ENCODE measurements around the gene SBNO2.

SBNO2 gene

DNA sequence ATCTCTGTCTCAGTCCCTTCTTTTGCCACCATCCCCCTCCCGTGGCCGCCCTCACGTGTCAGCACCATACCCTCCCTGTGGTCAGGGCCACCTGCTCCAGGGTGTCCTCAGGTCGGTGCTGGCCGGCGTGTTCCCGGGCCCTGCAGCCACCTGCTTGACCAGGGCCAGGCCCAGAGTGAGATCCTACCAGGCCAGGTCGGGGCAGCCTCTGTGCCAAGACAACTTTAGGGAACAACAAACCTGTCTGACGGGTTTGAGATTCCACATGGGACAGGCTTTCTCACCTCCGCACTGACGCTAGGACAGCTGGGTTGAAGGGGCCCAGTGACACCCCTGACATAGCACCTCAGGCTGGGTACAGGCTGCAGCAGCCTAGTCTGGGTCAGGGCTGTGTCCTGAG is 7.5 kb upstream of the SBNO2 start:
- no peak for TF ChIP-seq CTCF (IDR thresholded peaks at IDR 0.05; ENCODE audit: extremely low read depth, missing control alignments)

GRCh38 chr19:1177322-1178114 is 3.5 kb upstream of the SBNO2 start:
- DNase-seq (ENCODE audit: low spot score): no peak
- no peak for TF ChIP-seq CTCF (IDR thresholded peaks at IDR 0.05; ENCODE audit: extremely low read depth, missing control alignments)

More for the DNA sequence above, 7.5 kb upstream of the SBNO2 start:
- DNase-seq (ENCODE audit: low spot score): no peak

DNA sequence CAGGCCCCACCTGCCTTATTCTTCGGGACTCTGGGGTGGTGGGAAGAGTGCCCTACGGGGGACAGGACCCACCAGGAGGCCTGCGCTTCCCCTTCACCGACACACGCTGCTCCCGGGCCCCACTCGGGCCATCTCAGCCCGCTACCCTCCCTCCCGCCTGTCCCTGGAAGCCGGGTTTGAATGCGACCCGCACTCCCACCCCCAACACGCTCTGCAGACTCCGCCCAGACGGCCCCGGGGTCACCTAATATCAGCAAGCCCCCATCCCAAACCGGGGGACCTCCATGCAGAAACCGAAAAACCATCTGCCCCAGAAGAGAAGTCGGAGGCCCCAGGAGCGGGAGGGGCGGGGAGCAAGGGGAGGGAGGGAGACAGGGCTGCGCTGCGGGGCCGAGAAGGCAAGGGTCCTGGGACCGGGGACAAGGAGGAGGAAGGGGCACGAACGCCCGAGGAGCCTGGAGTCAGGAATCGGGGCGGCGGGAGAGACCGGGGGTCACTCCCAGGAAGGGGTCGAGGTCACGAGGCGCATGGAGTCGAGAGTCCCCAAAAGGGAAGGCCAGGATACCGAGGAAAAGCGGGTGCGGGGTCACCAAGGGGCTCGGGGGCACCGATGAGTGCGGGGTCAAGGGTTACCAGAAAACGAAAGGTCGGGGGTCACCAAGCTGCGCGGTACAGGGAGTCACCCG is 766 bp downstream of the SBNO2 start:
- TF ChIP-seq CTCF (IDR thresholded peaks at IDR 0.05; ENCODE audit: extremely low read depth, missing control alignments): no peak
- peak; percentile 59 for DNase-seq (ENCODE audit: low spot score)

- no peak for TF ChIP-seq CTCF (IDR thresholded peaks at IDR 0.05; ENCODE audit: extremely low read depth, missing control alignments)
- no peak for DNase-seq (ENCODE audit: low spot score)
Measured at GRCh38 chr19:1172353-1173158, 1.5 kb downstream of the SBNO2 start.

DNA sequence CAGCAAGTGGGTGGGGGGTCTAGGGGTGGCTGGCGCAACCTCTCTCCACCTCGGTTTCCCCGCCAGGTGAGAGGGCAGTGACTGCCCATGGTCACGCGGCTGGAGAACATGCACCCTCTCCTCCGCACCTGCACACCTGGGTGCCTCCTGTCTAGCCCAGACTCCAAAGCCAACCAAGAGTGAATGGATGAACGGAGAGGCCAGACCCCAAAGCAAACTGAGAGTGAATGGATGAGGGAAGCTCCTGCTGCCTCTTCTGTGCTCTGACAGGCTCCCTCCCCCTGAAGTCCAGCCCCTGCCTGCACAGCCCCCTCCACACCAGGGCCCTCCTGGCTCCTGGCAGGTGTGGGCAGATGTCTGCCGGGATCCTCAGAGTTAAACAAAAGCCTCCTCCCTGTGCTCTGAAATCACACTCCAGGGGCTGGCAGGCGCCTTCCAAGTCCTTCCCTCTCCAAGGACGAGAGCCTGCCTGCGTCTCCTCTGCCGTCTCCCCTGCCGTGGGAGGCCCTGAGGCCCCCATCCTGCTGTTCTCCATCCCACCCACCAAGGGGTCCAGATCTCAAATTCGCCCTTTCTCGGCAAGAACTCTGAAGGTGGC is 2.2 kb downstream of the SBNO2 start:
- no peak for TF ChIP-seq CTCF (IDR thresholded peaks at IDR 0.05; ENCODE audit: extremely low read depth, missing control alignments)
- DNase-seq (ENCODE audit: low spot score): no peak

DNA sequence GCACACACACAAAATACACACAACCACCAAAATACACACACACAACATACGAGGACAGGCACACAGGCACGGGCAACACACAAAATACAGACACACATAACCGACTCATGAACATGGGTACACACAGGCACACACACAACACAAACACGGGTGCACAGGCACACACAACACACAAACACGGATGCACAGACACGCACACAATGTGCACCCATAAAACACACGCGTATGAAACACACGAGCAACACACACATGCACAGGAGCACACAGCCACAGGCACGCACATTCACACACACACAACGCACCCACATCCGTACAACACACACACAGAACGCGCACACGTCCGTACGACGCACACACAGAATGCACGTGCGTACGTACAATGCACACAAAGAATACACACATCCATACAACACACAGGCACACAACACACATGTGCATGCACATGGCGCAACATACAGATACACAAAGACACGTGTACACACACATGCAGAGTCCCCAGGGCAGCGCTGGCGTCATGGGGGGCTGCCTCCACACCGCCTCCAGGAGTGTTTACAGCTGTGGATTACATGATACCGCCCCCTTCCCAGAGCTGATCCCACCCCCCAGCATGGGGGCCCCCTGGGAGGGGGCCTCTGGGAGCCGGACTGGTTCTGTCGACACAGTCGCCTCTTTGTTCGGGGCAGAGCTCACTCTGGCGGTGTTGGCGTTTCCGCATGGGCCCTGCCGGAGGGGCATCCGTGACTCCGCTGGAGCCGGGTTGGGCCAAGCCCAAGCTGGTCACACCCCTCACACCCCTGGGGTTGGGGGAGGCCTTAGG is 2.9 kb downstream of the SBNO2 start:
- no peak for DNase-seq (ENCODE audit: low spot score)
- no peak for TF ChIP-seq CTCF (IDR thresholded peaks at IDR 0.05; ENCODE audit: extremely low read depth, missing control alignments)
